Keratinocyte (primary cell): Measurements from ENCODE around the gene C10orf67. TPM values are rescaled to one million over a fixed set of nuclear protein-coding genes. Genes with fewer than 3 reads are reported as not detected.

Experiments
- DNase-seq: peaks from one replicate; pipeline ENCODE4 v3.0.0-alpha.2; 2011; ENCODE audit warnings: low read depth, missing footprints, low spot score
- FAIRE-seq: peaks from 2 replicates; lab custom pipeline; 2011; peaks lifted over from hg19 to GRCh38; lab: Jason Lieb, UNC
- H2AFZ ChIP-seq: 2 replicates; pipeline ENCODE4 v1.6.0; 2012; ENCODE audit warnings: low read length, control low read depth, inconsistent platforms; ENCODE audit not compliant: control insufficient read depth
- H3K27ac ChIP-seq: 2 replicates; pipeline ENCODE4 v1.5.1; 2011; ENCODE audit warnings: low read length; ENCODE audit not compliant: control insufficient read depth, insufficient read depth
- H3K27me3 ChIP-seq: 3 replicates; pipeline ENCODE4 v1.6.0; 2011; ENCODE audit warnings: low read length; ENCODE audit not compliant: control insufficient read depth, insufficient read depth; ENCODE audit errors: extremely low read depth
- H3K36me3 ChIP-seq, 2 experiments: 2 replicates in 1 of 2; 3 replicates in 1 of 2; pipeline ENCODE4 v1.5.1; 2011; ENCODE audit warnings: low read length in 2 of 2, mild to moderate bottlenecking in 1 of 2; ENCODE audit not compliant: control insufficient read depth in 2 of 2, insufficient read depth in 2 of 2; ENCODE audit errors: extremely low read depth in 1 of 2
- H3K4me1 ChIP-seq: 3 replicates; pipeline ENCODE4 v1.5.1; 2011; ENCODE audit warnings: low read length; ENCODE audit not compliant: control insufficient read depth, insufficient read depth; ENCODE audit errors: extremely low read depth
- H3K4me2 ChIP-seq: 3 replicates; pipeline ENCODE4 v1.6.0; 2011; ENCODE audit warnings: low read depth, low read length; ENCODE audit not compliant: control insufficient read depth, insufficient read depth; ENCODE audit errors: extremely low read depth
- H3K4me3 ChIP-seq, 3 experiments: fragments of 200-600 bp in 1 of 3; sonication (generic) in 1 of 3; 2 replicates in 2 of 3; 3 replicates in 1 of 3; pipeline ENCODE4 v1.5.1; 2011 to 2016; ENCODE audit warnings: low read length in 3 of 3, mild to moderate bottlenecking in 3 of 3, control low read depth in 2 of 3, inconsistent platforms in 1 of 3, low read depth in 1 of 3, mixed read lengths in 1 of 3, mixed run types in 1 of 3, moderate library complexity in 1 of 3; ENCODE audit not compliant: control insufficient read depth in 2 of 3, insufficient read depth in 2 of 3; ENCODE audit errors: extremely low read depth in 1 of 3
- H3K79me2 ChIP-seq: 2 replicates; pipeline ENCODE4 v1.6.0; 2012; ENCODE audit warnings: low read length; ENCODE audit not compliant: control insufficient read depth, insufficient read depth
- H3K9ac ChIP-seq: 3 replicates; pipeline ENCODE4 v1.6.0; 2011; ENCODE audit warnings: low read length; ENCODE audit not compliant: control insufficient read depth, insufficient read depth; ENCODE audit errors: extremely low read depth
- H3K9me1 ChIP-seq: 3 replicates; pipeline ENCODE4 v1.6.0; 2011; ENCODE audit warnings: low read length; ENCODE audit not compliant: control insufficient read depth, insufficient read depth; ENCODE audit errors: extremely low read depth
- H3K9me3 ChIP-seq: 2 replicates; pipeline ENCODE4 v1.5.1; 2012; ENCODE audit warnings: low read depth, low read length; ENCODE audit not compliant: control insufficient read depth
- H4K20me1 ChIP-seq: 3 replicates; pipeline ENCODE4 v1.6.0; 2011; ENCODE audit warnings: low read length; ENCODE audit not compliant: control insufficient read depth, insufficient read depth; ENCODE audit errors: extremely low read depth
- EZH2 ChIP-seq: IDR thresholded peaks from one replicate; pipeline ENCODE4 v1.6.1; 2012; ENCODE audit warnings: inconsistent platforms, mild to moderate bottlenecking, low read length, moderate library complexity
- dilution Hi-C: fragments of 300-500 bp; cut with MboI; formaldehyde crosslinking; loops from one replicate; pipeline ENCODE4 v1.7.0; 2020; ENCODE audit warnings: low sequenced_read_pairs; ENCODE audit not compliant: extremely low pct_ligation_motif_present
- polyA plus RNA-seq, 5 experiments: library from polyadenylated mRNA; depleted of rRNA in 3 of 5; stranded (reverse) in 3 of 5; stranded (forward) in 1 of 5; unstranded in 1 of 5; fragments of >200 nt; gene quantifications; 1 replicate in 1 of 5; 2 replicates in 3 of 5; 3 replicates in 1 of 5; pipeline versions ENCODE4 v1.2.1 to v1.2.3, GENCODE V29; 2011 to 2012; ENCODE audit warnings: missing spikeins in 2 of 5, low read depth in 1 of 5, low replicate concordance in 1 of 5
- TF ChIP-seq, protein P1 (sequence below), 3 experiments: IDR thresholded peaks in 1 of 3; conservative IDR thresholded peaks in 1 of 3; optimal IDR thresholded peaks in 1 of 3; 2 replicates in 2 of 3; 3 replicates in 1 of 3; pipeline versions ENCODE3 to v1.5.1; 2011; ENCODE audit warnings: low read length in 3 of 3, mild to moderate bottlenecking in 3 of 3, moderate library complexity in 2 of 3, control low read depth in 1 of 3, inconsistent platforms in 1 of 3; ENCODE audit not compliant: insufficient read depth in 2 of 3; ENCODE audit errors: extremely low read depth in 1 of 3

Gene C10orf67
- polyA plus RNA-seq, 1 donor (not counting 4 experiments of a cell fraction or from before 2014, with no cell fraction given), result 0.26 TPM

DNA sequence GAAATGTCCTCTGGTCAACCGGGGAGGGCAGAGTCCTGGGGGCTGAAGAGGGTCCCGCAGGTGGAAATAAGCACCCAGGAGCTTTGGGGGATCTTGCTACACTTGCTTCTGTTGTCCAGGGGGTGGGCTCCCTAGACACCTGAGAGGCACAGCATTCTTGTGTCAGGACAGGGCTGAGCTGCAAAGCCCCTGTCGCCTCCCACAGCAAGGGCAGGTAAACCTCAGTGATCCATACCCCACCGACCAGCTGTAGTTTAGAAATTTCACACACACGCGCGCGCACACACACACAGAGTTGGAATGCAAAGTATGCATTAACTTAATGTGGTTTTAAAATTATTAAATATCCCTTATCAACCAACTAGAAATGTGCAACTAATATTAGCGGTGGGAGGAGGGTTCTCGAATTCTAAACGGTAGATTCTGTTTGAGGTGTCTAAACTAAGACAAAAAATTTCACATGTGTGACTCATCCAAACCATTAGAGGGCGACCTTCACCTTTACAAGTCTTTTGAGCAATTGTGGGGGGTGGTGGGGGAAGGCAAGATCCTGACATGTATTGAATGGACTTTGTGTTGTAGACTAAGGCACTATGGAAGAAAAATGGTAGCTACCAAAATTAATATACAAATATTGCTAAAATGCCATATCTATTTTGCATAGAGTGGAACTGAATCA, 186.8 kb downstream of the C10orf67 start:
- H3K4me1 ChIP-seq, result peaks cover 6% of the 10 kb centered on the region
- H2AFZ ChIP-seq, result no peak overlapping the region
- H4K20me1 ChIP-seq, result no peaks in the 10 kb centered on the region
- no peaks in the 10 kb centered on the region for H3K36me3 ChIP-seq
- H3K9me1 ChIP-seq, result no peaks in the 10 kb centered on the region
- dilution Hi-C loops, result no loop called here
- peaks cover 4% of the 10 kb centered on the region for H3K27me3 ChIP-seq
- H3K4me3 ChIP-seq, result peak overlapping the region in 1 of 3 experiments; percentile 33
- H3K79me2 ChIP-seq, result no peaks in the 10 kb centered on the region
- no peak for TF ChIP-seq EZH2
- TF ChIP-seq, protein P1, sequence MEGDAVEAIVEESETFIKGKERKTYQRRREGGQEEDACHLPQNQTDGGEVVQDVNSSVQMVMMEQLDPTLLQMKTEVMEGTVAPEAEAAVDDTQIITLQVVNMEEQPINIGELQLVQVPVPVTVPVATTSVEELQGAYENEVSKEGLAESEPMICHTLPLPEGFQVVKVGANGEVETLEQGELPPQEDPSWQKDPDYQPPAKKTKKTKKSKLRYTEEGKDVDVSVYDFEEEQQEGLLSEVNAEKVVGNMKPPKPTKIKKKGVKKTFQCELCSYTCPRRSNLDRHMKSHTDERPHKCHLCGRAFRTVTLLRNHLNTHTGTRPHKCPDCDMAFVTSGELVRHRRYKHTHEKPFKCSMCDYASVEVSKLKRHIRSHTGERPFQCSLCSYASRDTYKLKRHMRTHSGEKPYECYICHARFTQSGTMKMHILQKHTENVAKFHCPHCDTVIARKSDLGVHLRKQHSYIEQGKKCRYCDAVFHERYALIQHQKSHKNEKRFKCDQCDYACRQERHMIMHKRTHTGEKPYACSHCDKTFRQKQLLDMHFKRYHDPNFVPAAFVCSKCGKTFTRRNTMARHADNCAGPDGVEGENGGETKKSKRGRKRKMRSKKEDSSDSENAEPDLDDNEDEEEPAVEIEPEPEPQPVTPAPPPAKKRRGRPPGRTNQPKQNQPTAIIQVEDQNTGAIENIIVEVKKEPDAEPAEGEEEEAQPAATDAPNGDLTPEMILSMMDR (optimal IDR thresholded peaks at IDR 0.05 in 1 of 3, IDR thresholded peaks at IDR 0.05 in 1 of 3, conservative IDR thresholded peaks at IDR 0.05 in 1 of 3; ENCODE audit: extremely low read depth in 1 of 3, insufficient read depth in 2 of 3, low read length in 3 of 3), result peak in 1 of 3 experiments; percentile 43
- no peak for DNase-seq
- H3K27ac ChIP-seq, result no peak overlapping the region
- H3K9ac ChIP-seq, result no peak overlapping the region
- FAIRE-seq, result no peak
- peak overlapping the region; percentile 69 for H3K4me2 ChIP-seq
- no peaks in the 10 kb centered on the region for H3K9me3 ChIP-seq

DNA sequence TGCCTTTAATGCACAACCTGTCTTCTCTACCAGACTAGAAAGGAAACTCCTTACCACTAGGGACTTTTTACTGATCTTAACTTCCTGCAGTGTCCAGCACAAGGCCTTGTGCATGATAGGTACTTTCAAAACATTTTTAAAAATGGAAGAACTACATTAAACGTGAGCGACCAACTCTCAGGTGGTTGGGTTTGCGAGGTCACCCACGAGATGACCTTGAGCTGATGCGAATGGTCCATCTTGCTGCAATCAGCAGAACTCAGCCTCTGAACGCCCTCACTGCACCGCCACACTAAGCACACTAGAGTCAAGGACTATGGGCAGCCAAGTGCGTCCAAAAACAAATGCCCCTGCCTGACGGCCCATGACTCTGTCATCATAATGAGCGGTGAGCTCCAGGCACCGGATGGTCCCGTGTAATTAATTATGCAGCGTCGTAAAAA, 187.3 kb downstream of the C10orf67 start:
- TF ChIP-seq, protein P1 (optimal IDR thresholded peaks at IDR 0.05 in 1 of 3, IDR thresholded peaks at IDR 0.05 in 1 of 3, conservative IDR thresholded peaks at IDR 0.05 in 1 of 3; ENCODE audit: extremely low read depth in 1 of 3, insufficient read depth in 2 of 3, low read length in 3 of 3), result no peak
- TF ChIP-seq EZH2, result no peak
- Histone ChIP-seq H3K9me1 (no peaks in the 10 kb centered on the region), H2AFZ (no peak overlapping the region), H3K4me2 (no peak overlapping the region), H3K9me3 (no peaks in the 10 kb centered on the region), H3K9ac (no peak overlapping the region), H3K79me2 (no peaks in the 10 kb centered on the region), H3K27ac (no peak overlapping the region), H3K36me3 (no peaks in the 10 kb centered on the region), H3K4me3 (no peak overlapping the region), H4K20me1 (no peaks in the 10 kb centered on the region), H3K27me3 (peaks cover 4% of the 10 kb centered on the region), H3K4me1 (peaks cover 6% of the 10 kb centered on the region)
- DNase-seq, result no peak
- FAIRE-seq, result no peak
- dilution Hi-C loops, result no loop called here
